ENCODE data around the gene CHD3.
"Not testable (repeated sequence)": the region's sequence is repeated elsewhere in the genome, so short reads cannot be mapped to it uniquely, and the experiment has no call there.

The CHD3 gene

DNA sequence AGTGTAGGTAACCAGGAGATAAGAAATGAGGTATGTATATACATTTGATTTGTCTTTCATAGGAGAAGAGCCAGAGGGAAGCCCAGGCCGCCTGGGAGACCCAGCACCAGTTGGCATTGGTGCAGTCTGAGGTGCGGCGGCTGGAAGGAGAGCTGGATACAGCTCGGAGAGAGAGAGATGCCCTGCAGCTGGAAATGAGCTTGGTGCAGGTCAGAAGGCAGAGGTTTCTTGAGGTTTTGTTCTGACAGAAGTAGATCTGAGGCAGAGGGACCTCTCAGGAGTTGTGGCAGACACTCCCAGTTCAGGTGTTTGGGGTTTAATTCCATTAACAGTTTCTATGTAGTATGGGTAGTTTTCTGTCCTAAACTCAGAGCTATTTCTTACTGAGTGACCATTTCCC lies 51.4 kb downstream of the CHD3 start:
- no peak for DNase-seq

- no peak for DNase-seq
Measured at GRCh38 chr17:7940743-7941142, 52.2 kb downstream of the CHD3 start.

DNA sequence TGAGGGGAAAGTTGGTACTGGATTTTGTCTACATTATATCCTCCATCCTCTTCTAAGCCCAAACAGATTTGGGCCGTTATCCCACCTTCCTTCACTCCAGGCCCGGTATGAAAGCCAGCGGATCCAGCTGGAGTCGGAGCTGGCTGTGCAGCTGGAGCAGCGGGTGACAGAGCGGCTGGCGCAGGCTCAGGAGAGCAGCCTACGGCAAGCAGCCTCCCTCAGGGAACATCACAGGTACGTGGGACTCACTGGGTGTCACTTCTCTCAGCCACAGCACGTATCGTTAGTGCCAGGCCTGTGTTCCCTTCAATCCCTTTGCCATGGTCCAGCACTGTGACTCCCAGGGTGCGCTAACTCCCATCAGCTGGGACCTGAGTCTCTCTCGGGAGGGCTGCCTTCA lies 54.7 kb downstream of the CHD3 start:
- no peak for DNase-seq

- DNase-seq, result no peak
Measured at GRCh38 chr17:7944326-7944725, 55.7 kb downstream of the CHD3 start.

GRCh38 chr17:7945651-7946050 lies 57.1 kb downstream of the CHD3 start:
- DNase-seq, result no peak

- no peak for DNase-seq
Measured at GRCh38 chr17:7946441-7946840, 57.9 kb downstream of the CHD3 start.

- no peak for DNase-seq
Measured at GRCh38 chr17:7947651-7948050, 59.1 kb downstream of the CHD3 start.

- DNase-seq, result no peak
Measured at GRCh38 chr17:7950578-7950977, 62.0 kb downstream of the CHD3 start.

DNA sequence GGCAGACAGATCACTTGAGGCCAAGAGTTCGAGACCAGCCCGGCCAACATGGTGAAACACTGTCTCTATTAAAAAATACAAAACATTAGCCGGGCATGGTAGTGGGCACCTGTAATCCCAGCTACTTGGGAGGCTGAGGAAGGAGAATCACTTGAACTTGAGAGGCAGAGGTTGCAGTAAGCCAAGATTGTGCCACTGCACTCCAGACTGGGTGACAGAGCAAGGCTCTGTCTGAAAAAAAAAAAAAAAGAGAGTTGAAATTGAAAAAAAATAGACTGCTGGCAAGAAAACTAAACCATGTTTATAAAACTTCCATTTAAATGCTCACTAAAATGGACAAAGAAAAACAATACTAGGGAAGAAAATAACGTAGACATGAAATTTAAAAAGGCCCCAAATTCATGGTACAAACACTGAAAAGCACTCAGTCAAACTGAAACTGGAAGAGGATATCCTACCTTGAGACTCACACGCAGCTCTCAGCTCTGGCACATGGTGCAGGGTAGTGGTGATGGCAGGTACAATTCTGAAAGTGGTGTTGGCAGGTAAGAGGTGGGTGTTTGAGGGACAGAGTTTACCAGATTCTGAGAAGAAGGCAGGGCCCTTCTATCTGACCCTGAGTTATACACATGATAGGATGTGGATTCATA lies 62.7 kb downstream of the CHD3 start:
- peak; percentile 58 for DNase-seq

GRCh38 chr17:7953266-7953665 lies 64.7 kb downstream of the CHD3 start:
- DNase-seq, result not testable (repeated sequence)

- no peak for DNase-seq
Measured at GRCh38 chr17:7955414-7956227, 67.0 kb downstream of the CHD3 start.

GRCh38 chr17:7956228-7956965 lies 67.8 kb downstream of the CHD3 start:
- no peak for DNase-seq

GRCh38 chr17:7959503-7960253 lies 71.1 kb downstream of the CHD3 start:
- DNase-seq, result no peak

- no peak for DNase-seq
Measured at GRCh38 chr17:7961421-7961820, 72.8 kb downstream of the CHD3 start.

Data from activated naive CD4-positive, alpha-beta T cell treated with anti-CD3 and anti-CD28 coated beads, Interleukin-2, amount 50 U/mL, for 16 hours (primary cell).